GM19395 (cell line): ENCODE results near the gene PMM1.
A peak's percentile ranks its signal among the peaks of the same experiment; 100 is the strongest.
"Not testable (repeated sequence)": the region's sequence is repeated elsewhere in the genome, so short reads cannot be mapped to it uniquely, and the experiment has no call there.

Experiments used
- ATAC-seq: cut with Tn5 transposase; IDR thresholded peaks from one replicate; pipeline ENCODE4 v1.9.1; 2021; ENCODE audit warnings: mild to moderate bottlenecking, moderate library complexity; ENCODE audit not compliant: unreplicated experiment

PMM1 gene

DNA sequence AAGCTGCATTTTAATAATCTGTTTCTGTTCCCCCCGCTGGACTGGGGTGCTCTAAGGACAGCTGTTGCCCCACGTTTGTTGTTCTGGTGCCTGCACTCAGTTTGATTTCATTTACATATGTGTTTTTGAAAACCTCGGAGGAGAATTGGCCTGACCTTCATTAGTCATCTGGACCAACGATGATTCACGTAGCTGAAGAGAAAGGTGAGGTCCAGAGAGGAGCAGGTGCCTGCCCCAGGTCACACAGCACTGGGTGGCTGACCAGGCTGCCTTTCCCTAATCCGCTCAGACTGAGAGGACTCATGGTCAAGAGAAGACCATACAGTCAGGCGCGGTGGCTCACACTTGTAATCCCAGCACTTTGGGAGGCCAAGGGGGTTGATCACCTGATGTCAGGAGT lies 25.1 kb downstream of the PMM1 start:
- ATAC-seq = no peak

DNA sequence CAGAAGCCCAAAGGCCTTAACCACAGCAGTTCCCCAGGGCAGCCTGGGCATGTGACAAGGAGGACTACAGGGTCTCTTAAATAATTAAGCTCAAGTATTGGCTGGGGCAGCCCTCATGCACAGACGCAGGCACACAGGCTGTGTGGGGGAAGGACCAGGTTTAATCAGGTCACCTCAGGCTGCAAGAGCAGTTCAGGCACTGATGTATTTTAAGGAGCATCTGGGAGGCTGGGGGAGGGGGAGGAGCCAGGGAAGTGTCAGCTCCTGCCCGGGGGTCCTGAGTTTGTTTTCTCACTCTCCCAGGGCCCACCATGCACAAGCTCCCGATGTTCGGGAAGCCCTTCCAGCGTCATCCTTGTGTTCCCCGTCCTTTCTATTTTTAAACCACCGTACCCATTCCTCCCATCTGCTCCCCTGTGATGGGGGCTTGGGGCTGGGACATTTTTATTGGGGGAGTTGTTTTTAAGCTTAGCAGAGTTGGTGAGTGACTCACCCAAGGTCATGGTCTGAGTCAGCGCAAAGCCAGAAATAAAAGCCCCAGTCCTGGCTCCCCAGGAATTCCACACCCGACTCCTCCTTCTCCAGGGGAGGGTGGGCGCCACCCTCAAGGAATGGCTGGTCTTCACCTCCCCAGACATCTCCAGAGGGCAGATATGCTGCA lies 26.5 kb downstream of the PMM1 start:
- no peak for ATAC-seq

DNA sequence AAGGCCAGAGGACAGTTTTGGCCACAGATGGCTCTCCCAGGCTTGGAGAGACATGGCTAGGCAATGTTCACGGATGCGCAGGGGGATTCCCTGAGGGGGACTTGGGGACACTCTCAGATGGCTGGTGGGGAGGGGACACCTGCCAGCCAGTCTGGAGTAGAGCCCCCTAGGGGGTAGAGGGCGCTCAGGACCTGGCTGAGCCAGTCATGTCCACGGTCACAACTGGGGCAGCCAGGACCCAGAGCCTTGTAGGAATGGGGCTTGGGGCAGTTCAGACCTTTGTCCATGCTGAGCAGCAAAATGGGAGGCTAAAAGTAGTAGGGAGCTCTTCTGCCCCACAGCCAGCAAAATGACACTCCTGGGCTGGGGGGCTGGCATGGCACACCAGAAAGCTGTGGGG lies 27.2 kb downstream of the PMM1 start:
- no peak for ATAC-seq

DNA sequence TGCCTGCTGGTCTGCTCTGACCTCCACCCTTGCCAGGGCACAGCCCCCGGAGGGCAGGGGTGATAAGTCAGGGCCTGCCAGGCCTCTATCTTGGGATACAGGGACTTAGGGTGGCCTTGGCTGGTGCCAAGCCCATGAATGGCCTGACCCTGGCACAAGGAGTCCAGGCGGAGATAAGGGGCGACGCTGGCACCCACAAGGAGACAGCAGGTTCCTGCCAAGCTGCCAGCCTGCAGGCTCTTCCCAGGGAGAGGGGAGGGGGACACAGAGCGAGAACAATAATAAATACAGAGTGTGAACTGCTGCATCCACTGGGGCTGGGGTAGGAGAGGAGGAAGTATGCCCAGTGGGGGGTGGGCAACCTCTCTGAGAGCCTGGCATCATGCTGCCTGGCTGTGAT lies 27.9 kb downstream of the PMM1 start:
- ATAC-seq = no peak

DNA sequence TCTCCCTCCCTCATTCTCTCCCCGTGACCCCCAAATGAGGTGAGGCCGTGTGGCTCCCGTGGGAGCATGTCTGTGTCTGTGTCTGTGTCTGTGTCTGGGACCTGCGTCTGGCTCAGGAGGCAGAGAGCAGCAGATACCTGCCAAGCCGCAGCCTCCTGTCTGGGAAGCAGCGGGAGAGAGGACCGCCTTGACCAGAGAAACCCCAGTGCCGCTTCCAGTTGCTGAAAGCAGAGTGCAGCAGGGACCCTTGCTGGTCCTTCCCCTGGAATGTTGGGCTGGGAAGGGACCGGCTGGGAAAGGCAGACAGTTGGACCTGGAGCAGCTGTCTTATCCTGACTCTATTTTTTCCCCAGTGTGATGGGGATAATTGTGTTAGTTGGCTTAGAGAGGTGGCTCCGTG lies 28.3 kb downstream of the PMM1 start:
- no peak for ATAC-seq

DNA sequence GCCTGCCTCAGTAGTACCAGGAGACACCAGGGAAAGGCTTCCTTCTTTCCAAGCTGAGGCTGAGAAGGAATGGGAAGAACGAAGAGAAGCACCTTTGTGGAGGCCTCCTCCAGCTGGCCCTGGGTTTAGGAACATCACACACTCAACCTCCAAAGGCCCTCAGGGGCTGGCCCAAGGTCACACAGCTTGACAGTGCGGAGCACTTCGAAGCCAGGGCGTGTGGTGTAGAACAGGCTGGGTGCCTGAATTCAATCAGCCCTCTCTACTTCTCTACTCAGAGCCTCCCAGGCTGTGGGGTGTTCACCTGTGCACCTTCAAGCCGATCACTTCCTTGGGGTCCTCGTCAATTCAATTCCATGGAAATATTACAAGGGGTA lies 29.6 kb downstream of the PMM1 start:
- no peak for ATAC-seq

DNA sequence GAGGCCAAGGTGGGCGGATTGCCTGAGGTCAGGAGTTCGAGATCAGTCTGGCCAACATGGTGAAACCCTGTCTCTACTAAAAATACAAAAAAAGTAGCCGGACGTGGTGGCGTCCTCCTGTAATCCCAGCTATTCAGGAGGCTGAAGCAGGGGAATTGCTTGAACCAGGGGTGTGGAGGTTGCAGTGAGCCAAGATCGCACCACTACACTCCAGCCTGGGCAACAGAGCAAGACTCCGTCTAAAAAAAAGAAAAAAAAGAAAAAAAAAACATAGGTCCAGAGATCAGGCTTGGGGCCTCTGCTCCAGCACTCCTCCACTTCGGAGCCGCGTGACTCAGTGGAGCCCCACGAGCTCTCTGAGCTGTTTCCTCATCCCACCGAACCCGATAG lies 31.4 kb downstream of the PMM1 start:
- not testable (repeated sequence) for ATAC-seq

DNA sequence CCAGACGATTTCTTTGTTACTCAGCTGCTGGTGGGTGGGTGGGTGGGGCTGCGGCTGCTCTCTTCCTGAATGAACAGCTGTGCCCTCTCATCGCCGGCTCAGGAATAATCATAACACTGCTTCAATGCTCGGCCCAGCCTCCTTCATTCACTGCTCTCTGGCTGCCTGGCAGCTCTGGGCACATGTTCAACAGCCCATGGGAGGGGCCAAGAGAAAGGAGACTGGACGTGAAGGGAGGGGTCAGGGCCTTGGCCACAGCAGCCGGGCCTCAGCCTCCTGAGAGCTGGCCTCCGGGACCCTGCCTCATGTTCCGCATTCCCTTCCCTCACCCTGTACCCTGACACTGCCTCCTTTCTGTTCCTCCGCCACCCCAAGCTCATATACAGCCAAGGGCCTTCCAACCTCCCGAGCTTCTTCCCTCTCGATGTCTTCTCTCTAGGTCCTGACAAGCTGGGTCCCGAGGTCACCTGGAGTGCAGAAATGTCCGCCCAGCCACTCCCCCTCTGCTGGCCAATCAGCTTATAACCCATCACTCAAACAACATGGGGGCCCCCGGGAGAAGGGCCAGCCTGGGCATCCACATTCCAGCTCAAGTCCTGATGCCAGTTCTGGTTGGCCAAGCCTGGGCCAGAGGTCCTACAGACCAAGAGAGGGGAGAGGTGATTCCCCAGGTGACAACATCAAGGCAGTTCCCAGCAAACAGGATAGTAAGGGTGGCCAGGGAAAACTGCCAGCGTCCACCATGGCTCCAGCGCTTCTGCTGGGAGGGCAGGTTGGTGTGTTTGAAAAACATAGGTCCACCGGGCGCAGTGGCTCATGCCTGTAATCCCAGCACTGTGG lies 32.0 kb downstream of the PMM1 start:
- ATAC-seq = no peak

DNA sequence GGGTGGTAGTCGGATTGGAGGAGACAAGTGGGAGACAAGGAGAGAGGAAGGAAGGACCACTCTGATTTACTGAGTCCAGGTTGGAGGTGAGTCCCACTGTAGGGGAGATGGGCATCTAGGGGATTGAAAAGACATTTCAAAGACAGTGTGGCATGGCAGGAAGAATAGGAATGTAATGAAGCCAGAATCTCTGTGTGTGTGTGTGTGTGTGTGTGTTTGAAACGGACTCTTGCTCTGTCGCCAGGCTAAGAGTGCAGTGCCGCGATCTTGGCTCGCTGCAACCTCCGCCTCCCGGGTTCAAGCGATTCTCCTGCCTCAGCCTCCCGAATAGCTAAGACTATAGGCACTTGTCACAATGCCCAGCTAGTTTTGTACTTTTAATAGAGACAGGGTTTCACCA lies 33.1 kb downstream of the PMM1 start:
- no peak for ATAC-seq

DNA sequence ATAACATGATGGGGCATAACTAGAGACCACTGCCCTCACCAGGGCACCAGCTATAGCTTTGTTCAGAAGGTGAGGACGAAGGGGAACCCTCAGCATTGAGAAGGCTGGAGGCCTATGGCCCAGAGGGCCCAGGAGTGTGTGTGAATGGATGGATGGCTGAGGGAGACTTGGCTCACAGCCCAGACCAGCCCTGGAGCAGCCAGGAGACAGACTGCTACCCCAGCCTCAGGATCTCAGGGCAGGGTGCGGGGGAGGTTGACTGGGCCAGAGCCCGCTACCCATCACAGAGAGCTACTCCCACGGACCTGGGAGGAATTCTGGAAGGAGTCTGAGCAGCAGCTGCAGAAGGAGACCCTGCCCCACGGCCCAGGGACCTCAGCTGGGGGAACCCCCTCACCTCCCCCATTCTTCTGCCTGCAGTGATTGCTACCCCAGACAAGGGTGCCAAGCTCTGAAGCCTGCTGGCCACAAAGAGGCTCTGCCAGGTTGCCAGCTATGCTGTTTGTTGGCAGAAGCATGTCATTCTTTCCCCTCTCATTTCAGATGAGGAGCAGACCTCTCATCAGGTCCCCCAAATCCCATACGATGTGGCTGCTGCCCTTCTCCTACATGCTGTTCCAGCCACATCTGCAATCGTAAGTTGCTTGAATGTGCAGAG lies 34.2 kb downstream of the PMM1 start:
- ATAC-seq = no peak

DNA sequence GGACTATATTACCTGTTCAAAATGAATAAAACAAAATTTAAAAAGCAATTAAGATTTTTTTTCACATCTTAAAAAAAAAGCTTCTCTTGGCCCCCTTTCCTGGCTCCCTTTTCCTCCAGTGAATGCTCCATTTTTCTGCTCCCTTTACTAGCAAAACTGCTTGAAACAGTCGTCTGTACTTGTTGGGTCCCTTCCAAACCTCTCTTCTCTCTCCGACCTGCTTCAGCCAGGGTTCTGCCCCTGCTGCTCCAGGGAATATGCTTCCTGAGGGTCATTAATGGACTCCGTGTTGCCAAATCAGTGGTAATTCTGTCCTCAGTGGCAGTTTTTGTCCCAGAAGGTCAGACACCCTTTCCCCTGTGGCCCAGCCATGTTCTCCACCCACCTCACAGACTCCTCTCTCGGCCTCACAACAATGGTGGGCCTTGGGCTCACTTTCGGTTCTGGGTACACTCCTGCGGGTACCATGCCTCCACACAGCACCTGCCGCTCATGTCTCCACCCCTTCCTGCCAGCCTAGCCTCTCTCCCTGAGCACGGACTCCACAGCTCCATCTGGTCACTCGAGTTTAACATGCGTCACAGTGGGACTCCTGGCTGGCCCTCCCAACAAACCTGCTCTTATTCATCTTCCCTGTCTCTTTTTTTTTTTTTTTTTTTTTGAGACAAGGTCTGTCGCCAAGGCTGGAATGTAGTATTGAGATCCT lies 37.6 kb downstream of the PMM1 start:
- no peak for ATAC-seq

DNA sequence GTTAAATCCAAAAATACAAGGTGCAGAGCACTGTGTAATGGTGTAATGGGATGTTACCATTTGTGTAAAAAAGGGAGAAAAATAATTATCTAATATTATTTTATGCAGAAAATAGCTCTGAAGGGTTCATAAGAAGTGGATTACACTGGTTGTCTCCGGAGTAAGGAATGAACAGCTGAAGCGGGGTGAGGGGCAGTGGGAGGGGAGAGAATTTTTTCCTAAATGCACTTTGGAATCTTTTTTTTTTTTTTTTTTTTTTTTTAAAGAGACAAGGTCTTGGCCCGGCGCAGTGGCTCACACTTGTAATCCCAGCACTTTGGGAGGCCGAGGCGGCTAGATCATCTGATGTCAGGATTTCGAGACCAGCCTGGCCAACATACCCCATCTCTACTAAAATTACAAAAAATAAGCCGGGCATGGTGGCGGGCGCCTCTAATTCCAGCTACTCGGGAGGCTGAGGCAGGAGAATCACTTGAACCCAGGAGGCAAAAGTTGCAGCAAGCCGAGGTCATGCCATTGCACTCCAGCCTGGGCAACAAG lies 38.6 kb downstream of the PMM1 start:
- ATAC-seq = no peak

DNA sequence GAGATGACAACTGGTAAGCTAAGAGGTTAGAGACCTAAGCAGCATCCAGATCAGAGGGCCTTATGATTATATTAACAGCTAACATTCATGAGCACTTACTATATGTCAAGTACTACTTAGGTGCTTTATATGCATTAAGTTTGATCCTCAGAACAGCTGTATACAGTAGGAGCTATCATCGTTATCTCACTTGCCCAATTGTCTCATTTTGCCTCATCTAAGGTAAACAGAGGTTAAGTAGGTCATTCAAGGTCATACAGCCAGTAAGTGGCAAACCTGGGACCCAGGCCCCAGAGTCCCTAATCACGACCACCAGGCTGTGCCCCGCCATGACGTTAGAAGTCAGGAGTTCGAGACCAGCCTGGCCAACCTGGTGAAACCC lies 40.8 kb downstream of the PMM1 start:
- ATAC-seq = no peak

DNA sequence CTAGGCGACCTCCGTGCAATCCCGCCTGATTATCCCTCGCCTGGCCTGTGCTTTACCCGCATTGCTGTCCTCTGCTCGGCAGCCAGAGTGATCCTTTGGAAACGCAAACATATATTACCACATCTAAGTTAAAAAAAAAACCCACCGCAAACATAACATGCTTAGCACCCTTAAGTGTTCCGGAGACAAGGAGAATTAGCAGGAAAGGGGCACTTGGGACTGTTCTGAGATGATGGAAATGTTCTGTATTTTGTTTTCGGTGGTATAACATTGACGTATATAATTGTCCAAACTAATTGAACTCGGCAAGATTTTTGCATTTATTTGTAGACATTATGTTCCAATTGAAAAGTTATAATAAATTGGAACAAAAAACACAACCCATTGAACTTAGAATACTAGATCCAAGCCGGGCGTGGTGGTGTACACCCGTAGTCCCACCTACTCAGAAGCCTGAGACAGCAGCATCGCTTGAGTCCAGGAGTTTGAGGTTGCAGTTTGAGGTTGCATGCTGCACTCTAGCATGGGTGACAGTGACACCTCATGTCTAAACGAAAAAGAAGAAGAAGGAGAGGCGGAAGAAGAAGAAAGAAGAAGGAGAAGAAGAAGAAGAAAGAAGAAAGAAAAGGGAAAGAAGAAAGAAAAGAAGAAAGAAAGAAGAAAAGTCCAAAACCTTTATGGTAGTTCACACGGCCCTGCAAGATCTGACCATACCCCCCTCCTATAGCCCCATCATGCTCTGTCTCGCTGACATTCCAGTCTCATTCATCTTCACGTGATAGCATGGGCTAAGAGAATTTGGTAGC lies 44.8 kb downstream of the PMM1 start:
- ATAC-seq = no peak

DNA sequence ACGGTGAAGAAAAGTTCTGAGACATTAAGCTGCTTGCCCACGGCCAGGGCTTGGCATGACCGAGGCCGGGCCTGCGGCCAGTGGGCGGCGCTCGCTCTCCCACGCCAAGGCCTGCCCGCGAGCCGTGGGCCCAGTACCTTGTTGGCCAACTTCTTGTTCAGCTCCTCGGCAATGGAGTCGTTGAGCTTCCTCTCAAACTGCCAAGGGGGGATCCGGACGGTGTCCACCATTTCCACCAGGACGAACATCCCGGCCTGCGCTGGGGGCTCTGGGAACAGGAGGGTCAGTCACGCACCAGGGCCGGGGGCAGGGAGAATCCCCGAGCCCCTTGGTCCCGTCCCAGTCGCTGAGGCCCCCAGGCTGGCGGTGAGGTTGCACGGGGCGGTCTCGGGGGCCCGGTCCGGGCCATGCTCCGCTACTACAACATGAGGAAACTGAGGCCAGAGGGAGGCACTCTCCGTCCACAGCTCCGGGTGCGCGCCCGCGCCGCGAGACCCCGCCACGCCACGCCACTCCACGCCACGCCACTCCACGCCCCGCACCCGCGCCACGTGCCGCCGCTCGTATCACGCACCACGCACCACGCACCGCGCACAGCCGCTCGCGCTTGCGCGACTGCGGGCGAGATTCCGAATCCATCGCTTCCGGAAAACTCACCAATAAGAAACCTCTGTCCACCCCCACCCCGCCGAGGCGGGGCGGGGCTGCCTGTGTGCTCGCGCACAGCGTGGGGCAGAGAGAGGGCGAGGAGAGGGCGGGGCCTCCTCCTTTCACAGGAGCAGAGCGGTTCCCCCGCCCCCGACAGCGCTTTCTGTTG lies 45.6 kb downstream of the PMM1 start, which contains the start of gene POLR3H:
Gene POLR3H, minus strand, starts transcription at position 617 of the 817 bp plus-strand sequence. Its CDS starts 369 bp downstream, at position 248.
- peak; percentile 82 for ATAC-seq

DNA sequence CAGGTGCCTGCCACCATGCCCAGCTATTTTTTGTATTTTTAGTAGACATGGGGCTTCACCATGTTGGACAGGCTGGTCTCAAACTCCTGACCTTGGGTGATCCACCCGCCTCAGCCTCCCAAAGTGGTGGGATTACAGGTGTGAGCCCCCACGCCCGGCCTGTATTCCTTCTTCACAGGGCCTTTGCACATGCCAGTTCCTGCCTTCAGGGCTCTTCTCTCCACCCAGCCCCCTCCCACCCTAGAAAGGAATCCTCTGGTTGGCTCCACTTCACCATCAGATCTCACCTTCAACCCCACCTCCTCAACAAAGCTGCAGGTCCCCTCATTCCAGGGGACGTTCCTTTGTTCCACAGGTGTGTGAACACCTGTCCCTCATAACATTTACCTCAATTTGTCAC lies 47.4 kb downstream of the PMM1 start:
- no peak for ATAC-seq

DNA sequence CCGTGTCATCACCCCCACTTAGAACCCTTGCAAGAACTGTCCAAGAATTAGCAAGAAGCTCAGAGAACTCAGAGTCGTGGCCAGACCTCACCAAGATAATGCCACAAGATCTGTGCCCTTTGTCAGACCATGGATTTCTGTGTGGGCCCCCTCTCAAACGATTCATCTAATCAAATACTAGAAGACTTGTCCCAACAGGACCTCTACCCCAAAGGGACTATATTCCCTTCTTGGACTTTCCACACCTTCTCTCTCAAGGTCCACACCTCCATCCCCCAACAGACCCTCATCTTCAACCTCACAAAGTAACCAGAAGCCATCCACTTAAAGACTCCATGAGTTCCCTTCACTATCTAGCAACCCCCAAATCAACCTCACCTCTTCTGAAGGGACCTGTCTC lies 48.2 kb downstream of the PMM1 start:
- no peak for ATAC-seq

DNA sequence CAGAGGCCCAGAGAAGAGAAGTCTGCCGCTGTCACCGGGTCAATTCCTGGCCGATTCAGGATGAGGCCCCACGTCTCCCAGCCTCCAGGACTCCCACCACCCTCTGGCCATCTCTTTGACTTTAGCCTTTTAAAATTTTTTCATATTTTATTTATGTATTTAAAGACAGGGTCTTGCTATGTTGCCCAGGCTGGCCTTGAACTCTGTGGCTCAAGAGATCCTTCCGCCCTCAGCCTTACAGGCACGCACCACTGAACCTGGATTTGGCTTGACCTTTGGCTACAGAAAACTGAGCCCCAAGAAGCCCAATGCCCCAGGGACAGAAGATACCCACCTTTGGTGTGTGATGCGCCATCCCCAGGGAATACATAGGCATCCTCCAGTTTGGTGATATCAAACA lies 49.3 kb downstream of the PMM1 start:
- no peak for ATAC-seq

DNA sequence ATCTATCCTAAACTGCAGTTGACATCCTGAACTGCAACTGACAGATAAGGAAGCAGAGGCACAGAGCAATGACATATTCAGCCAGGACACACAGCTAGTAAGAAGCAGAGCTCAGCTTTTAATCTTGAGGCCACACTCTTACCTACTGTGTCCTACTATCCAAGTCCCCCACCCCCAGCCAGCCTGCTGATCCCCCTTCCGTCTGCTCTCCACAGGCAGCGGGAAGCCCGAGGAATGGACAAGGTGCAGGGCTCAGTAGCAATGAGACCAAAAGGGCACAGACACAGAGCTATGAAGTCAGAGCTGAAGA lies 49.7 kb downstream of the PMM1 start:
- ATAC-seq = no peak
